Endothelial cell (in vitro differentiated cells): ENCODE data around the gene NISCH. TPM values are rescaled to one million over a fixed set of nuclear protein-coding genes. Genes with fewer than 3 reads are reported as not detected.

Experiments used
- DNase-seq: peaks from one replicate; pipeline ENCODE4 v3.0.0; 2021; ENCODE audit warnings: low spot score
- H3K27ac Mint-ChIP-seq: one replicate; pipeline ENCODE4 v1.8.0; 2021; ENCODE audit warnings: mixed read lengths, inconsistent platforms; ENCODE audit not compliant: unreplicated experiment
- H3K27me3 Mint-ChIP-seq: one replicate; pipeline ENCODE4 v1.8.0; 2021; ENCODE audit warnings: mild to moderate bottlenecking, moderate library complexity, mixed read lengths, inconsistent platforms; ENCODE audit not compliant: unreplicated experiment
- H3K36me3 Mint-ChIP-seq: one replicate; pipeline ENCODE4 v1.8.0; 2021; ENCODE audit warnings: mild to moderate bottlenecking, low read depth, mixed read lengths, inconsistent platforms; ENCODE audit not compliant: unreplicated experiment
- H3K4me1 Mint-ChIP-seq: one replicate; pipeline ENCODE4 v1.8.0; 2021; ENCODE audit warnings: mild to moderate bottlenecking, mixed read lengths, inconsistent platforms; ENCODE audit not compliant: unreplicated experiment
- H3K4me3 Mint-ChIP-seq: one replicate; pipeline ENCODE4 v1.8.0; 2021; ENCODE audit warnings: mild to moderate bottlenecking, mixed read lengths, inconsistent platforms; ENCODE audit not compliant: unreplicated experiment
- H3K9me3 Mint-ChIP-seq: one replicate; pipeline ENCODE4 v1.8.0; 2021; ENCODE audit warnings: mixed read lengths, inconsistent platforms; ENCODE audit not compliant: unreplicated experiment
- total RNA-seq: library from RNA; stranded (reverse); fragmentation: NEBNext Ultra II Directional; extraction: Animal tissue kit (Norgen Biotek cat#: 25700); gene quantifications from one replicate; pipeline ENCODE4 v1.2.1, GENCODE V29; 2021; ENCODE audit not compliant: unreplicated experiment
- TF ChIP-seq, protein P1 (sequence below): fragments of 200-600 bp; sonication (generic); IDR thresholded peaks from one replicate; pipeline ENCODE4 v1.5.0; 2021; ENCODE audit warnings: antibody characterized with exemption; ENCODE audit not compliant: unreplicated experiment

Gene NISCH
- total RNA-seq, 1 donor from 2014 or later: 261 TPM

GRCh38 chr3:52501046-52501445 is 45.6 kb downstream of the NISCH start:
- H3K4me3 Mint-ChIP-seq: no peak overlapping the region
- TF ChIP-seq, protein P1, sequence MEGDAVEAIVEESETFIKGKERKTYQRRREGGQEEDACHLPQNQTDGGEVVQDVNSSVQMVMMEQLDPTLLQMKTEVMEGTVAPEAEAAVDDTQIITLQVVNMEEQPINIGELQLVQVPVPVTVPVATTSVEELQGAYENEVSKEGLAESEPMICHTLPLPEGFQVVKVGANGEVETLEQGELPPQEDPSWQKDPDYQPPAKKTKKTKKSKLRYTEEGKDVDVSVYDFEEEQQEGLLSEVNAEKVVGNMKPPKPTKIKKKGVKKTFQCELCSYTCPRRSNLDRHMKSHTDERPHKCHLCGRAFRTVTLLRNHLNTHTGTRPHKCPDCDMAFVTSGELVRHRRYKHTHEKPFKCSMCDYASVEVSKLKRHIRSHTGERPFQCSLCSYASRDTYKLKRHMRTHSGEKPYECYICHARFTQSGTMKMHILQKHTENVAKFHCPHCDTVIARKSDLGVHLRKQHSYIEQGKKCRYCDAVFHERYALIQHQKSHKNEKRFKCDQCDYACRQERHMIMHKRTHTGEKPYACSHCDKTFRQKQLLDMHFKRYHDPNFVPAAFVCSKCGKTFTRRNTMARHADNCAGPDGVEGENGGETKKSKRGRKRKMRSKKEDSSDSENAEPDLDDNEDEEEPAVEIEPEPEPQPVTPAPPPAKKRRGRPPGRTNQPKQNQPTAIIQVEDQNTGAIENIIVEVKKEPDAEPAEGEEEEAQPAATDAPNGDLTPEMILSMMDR: no peak
- no peak overlapping the region for H3K27ac Mint-ChIP-seq
- peaks cover 32% of the 10 kb centered on the region for H3K36me3 Mint-ChIP-seq
- no peak for DNase-seq
- peaks cover 4% of the 10 kb centered on the region for H3K27me3 Mint-ChIP-seq
- no peaks in the 10 kb centered on the region for H3K9me3 Mint-ChIP-seq
- peaks cover 38% of the 10 kb centered on the region for H3K4me1 Mint-ChIP-seq

- no peaks in the 10 kb centered on the region for H3K9me3 Mint-ChIP-seq
- peaks cover 3% of the 10 kb centered on the region for H3K27me3 Mint-ChIP-seq
- TF ChIP-seq, protein P1: no peak
- H3K36me3 Mint-ChIP-seq: peaks cover 39% of the 10 kb centered on the region
- H3K27ac Mint-ChIP-seq: no peak overlapping the region
- H3K4me1 Mint-ChIP-seq: peaks cover 30% of the 10 kb centered on the region
- H3K4me3 Mint-ChIP-seq: no peak overlapping the region
- no peak for DNase-seq
These were observed 46.6 kb downstream of the NISCH start for GRCh38 chr3:52502001-52502400.

DNA sequence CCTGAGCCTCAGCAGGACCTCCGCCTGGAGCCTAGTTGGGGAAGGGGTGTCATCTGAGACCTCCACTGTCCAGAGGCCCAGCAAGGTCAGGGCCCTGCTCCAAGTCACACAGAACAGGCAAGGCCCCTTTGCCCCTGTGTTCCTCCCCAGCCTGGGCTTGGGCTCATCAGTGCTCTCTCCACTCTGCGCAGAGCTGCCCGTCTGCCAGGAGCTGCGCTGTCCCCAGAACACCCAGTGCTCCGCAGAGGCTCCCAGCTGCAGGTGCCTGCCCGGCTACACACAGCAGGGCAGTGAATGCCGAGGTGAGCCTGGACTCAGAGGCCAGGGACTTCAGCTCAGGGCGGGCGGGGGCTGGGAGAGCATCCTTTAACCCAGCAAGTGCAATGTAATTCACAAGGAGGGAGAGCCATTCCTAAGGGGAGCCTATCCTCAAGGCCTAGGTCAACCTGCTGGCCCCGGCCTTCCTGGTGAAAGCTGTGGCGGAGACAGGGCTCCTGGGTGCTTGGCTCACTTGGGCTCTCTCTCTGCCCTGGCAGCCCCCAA is 47.5 kb downstream of the NISCH start:
- no peaks in the 10 kb centered on the region for H3K9me3 Mint-ChIP-seq
- H3K27ac Mint-ChIP-seq: no peak overlapping the region
- peaks cover 24% of the 10 kb centered on the region for H3K4me1 Mint-ChIP-seq
- H3K36me3 Mint-ChIP-seq: peaks cover 39% of the 10 kb centered on the region
- H3K4me3 Mint-ChIP-seq: no peak overlapping the region
- DNase-seq: no peak
- H3K27me3 Mint-ChIP-seq: peaks cover 3% of the 10 kb centered on the region
- TF ChIP-seq, protein P1: no peak

DNA sequence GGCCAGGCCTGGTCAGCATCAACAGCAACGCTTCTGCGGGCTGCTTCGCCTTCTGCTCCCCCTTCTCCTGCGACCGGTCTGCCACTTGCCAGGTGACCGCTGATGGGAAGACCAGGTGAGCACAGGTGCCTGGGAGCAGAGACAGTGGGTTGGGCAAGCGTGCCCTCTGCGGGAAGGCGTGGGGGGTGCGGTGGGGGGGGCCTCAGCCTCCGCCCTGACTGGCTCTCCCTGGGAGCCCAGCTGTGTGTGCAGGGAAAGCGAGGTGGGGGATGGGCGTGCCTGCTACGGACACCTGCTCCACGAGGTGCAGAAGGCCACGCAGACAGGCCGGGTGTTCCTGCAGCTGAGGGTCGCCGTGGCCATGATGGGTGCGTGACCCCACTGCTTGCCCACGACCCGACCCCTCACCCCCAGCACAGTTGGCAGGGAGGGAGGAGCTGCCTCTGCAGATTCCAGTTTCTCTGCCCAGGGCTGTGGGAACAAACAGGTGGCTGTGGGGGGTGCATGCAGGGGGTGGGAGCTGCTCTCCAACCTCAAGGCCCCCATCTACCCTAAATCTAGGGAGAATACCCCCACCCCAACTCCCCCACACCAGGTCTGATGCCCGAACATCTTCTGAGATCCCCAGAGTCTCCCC is 48.5 kb downstream of the NISCH start:
- Mint-ChIP-seq H3K9me3 (no peaks in the 10 kb centered on the region), H3K4me3 (no peak overlapping the region), H3K36me3 (peaks cover 40% of the 10 kb centered on the region), H3K4me1 (peaks cover 18% of the 10 kb centered on the region), H3K27ac (no peak overlapping the region), H3K27me3 (peaks cover 3% of the 10 kb centered on the region)
- DNase-seq: no peak
- TF ChIP-seq, protein P1: no peak

DNA sequence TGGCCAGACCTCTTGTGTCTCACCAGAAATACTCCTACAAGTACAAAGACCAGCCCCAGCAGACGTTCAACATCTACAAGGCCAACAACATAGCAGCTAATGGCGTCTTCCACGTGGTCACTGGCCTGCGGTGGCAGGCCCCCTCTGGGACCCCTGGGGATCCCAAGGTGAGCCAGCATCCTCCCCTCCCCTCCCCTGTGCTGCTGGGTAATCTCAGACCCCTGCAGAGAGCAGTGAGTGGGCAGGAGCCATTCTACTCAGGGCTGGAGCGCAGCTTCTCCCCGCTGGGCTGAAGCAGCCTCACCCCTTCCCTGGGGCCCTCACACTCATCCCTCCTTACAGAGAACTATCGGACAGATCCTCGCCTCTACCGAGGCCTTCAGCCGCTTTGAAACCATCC is 49.6 kb downstream of the NISCH start:
- peaks cover 13% of the 10 kb centered on the region for H3K4me1 Mint-ChIP-seq
- TF ChIP-seq, protein P1: no peak
- no peak for DNase-seq
- H3K4me3 Mint-ChIP-seq: peak overlapping the region; percentile 37
- no peak overlapping the region for H3K27ac Mint-ChIP-seq
- H3K9me3 Mint-ChIP-seq: no peaks in the 10 kb centered on the region
- H3K27me3 Mint-ChIP-seq: peaks cover 5% of the 10 kb centered on the region
- peaks cover 50% of the 10 kb centered on the region for H3K36me3 Mint-ChIP-seq
